Colonic mucosa (tissue), 4 donors: ENCODE results near the gene RAI14. TPM values are rescaled to one million over a fixed set of nuclear protein-coding genes. Genes with fewer than 3 reads are reported as not detected.

Experiments used
- DNase-seq: peaks from one replicate; pipeline ENCODE4 v3.0.0-alpha.2; 2020
- H3K27ac ChIP-seq: fragments of 200-600 bp; one replicate; pipeline ENCODE4 v1.8.0; 2021
- H3K27me3 ChIP-seq: fragments of 200-600 bp; one replicate; pipeline ENCODE4 v1.8.0; 2021
- H3K36me3 ChIP-seq: fragments of 200-600 bp; one replicate; pipeline ENCODE4 v1.8.0; 2021
- H3K4me1 ChIP-seq: fragments of 200-600 bp; one replicate; pipeline ENCODE4 v1.8.0; 2021; ENCODE audit warnings: mild to moderate bottlenecking
- H3K4me3 ChIP-seq: fragments of 200-600 bp; one replicate; pipeline ENCODE4 v1.8.0; 2021
- H3K9ac ChIP-seq, 2 donors: one replicate each; pipeline ENCODE4 v1.7.0; 2013; ENCODE audit warnings: control low read depth in 2 of 2, low read depth in 2 of 2, low read length in 2 of 2
- H3K9me3 ChIP-seq: fragments of 200-600 bp; one replicate; pipeline ENCODE4 v1.8.0; 2021
- CTCF ChIP-seq: fragments of 200-600 bp; IDR thresholded peaks from one replicate; pipeline ENCODE4 v1.8.0; 2022; ENCODE audit warnings: antibody characterized with exemption, mild to moderate bottlenecking
- intact Hi-C: fragments of 100-400 bp; cut with DNase I; formaldehyde crosslinking; loops from one replicate; pipeline ENCODE4 v1.14.1; 2022
- total RNA-seq, 2 donors: library from RNA; stranded (reverse); fragmentation: NEBNext Ultra II Directional in 1 of 2; extraction: Animal tissue kit (Norgen Biotek cat#: 25700) in 1 of 2; gene quantifications; one replicate each; pipeline ENCODE4 v1.2.1, GENCODE V29; 2021
- donor health status: healthy.
- donor health status: DM: no; HTN: no; CAD: no.
- donor health status: DM: no; HTN: no; CAD: no.

The RAI14 gene
- total RNA-seq, 2 donors from 2014 or later: 15.9 to 25.7 TPM

- TF ChIP-seq CTCF: no peak
- Histone ChIP-seq H3K9ac (no peak overlapping the region), H3K4me3 (no peak overlapping the region), H3K9me3 (no peaks in the 10 kb centered on the region), H3K27me3 (no peaks in the 10 kb centered on the region), H3K36me3 (no peaks in the 10 kb centered on the region), H3K27ac (no peak overlapping the region), H3K4me1 (no peaks in the 10 kb centered on the region)
- no peak for DNase-seq
- intact Hi-C loops: no loop called here
Observed at GRCh38 chr5:34672196-34672595, 16.1 kb downstream of the RAI14 start.

GRCh38 chr5:34673463-34674125, 17.5 kb downstream of the RAI14 start:
- no peak overlapping the region for H3K27ac ChIP-seq
- no peaks in the 10 kb centered on the region for H3K4me1 ChIP-seq
- H3K27me3 ChIP-seq: no peaks in the 10 kb centered on the region
- no peak for TF ChIP-seq CTCF
- H3K9ac ChIP-seq: no peak overlapping the region
- no peak overlapping the region for H3K4me3 ChIP-seq
- no peaks in the 10 kb centered on the region for H3K9me3 ChIP-seq
- intact Hi-C loops: no loop called here
- no peak for DNase-seq
- no peaks in the 10 kb centered on the region for H3K36me3 ChIP-seq

- no peaks in the 10 kb centered on the region for H3K9me3 ChIP-seq
- no peaks in the 10 kb centered on the region for H3K27me3 ChIP-seq
- DNase-seq: no peak
- H3K4me3 ChIP-seq: no peak overlapping the region
- H3K36me3 ChIP-seq: no peaks in the 10 kb centered on the region
- no peak overlapping the region for H3K27ac ChIP-seq
- TF ChIP-seq CTCF: no peak
- intact Hi-C loops: no loop called here
- no peak overlapping the region for H3K9ac ChIP-seq
- no peaks in the 10 kb centered on the region for H3K4me1 ChIP-seq
Observed at GRCh38 chr5:34674187-34674586, 18.1 kb downstream of the RAI14 start.

- Histone ChIP-seq H3K27me3 (no peaks in the 10 kb centered on the region), H3K4me3 (no peak overlapping the region), H3K4me1 (no peaks in the 10 kb centered on the region), H3K36me3 (no peaks in the 10 kb centered on the region), H3K9me3 (no peaks in the 10 kb centered on the region), H3K9ac (no peak overlapping the region), H3K27ac (no peak overlapping the region)
- DNase-seq: no peak
- TF ChIP-seq CTCF: no peak
- intact Hi-C loops: no loop called here
Observed at GRCh38 chr5:34675857-34676256, 19.7 kb downstream of the RAI14 start.

- TF ChIP-seq CTCF: no peak
- no peaks in the 10 kb centered on the region for H3K27me3 ChIP-seq
- no peaks in the 10 kb centered on the region for H3K4me1 ChIP-seq
- no peak overlapping the region for H3K9ac ChIP-seq
- no peaks in the 10 kb centered on the region for H3K36me3 ChIP-seq
- H3K9me3 ChIP-seq: no peaks in the 10 kb centered on the region
- no peak overlapping the region for H3K4me3 ChIP-seq
- DNase-seq: no peak
- intact Hi-C loops: no loop called here
- H3K27ac ChIP-seq: no peak overlapping the region
Observed at GRCh38 chr5:34676416-34676815, 20.3 kb downstream of the RAI14 start.
